Activated CD8-positive, alpha-beta memory T cell treated with anti-CD3 and anti-CD28 coated beads, Interleukin-2, amount 50 U/mL, for 1 hour (primary cell): ENCODE measurements around the gene ZGRF1.
"Not testable (repeated sequence)": the region's sequence is repeated elsewhere in the genome, so short reads cannot be mapped to it uniquely, and the experiment has no call there.

ENCODE experiments used
- DNase-seq: peaks from one replicate; pipeline ENCODE4 v3.0.0-alpha.2; 2020; ENCODE audit errors: extremely low read depth

ZGRF1 gene

DNA sequence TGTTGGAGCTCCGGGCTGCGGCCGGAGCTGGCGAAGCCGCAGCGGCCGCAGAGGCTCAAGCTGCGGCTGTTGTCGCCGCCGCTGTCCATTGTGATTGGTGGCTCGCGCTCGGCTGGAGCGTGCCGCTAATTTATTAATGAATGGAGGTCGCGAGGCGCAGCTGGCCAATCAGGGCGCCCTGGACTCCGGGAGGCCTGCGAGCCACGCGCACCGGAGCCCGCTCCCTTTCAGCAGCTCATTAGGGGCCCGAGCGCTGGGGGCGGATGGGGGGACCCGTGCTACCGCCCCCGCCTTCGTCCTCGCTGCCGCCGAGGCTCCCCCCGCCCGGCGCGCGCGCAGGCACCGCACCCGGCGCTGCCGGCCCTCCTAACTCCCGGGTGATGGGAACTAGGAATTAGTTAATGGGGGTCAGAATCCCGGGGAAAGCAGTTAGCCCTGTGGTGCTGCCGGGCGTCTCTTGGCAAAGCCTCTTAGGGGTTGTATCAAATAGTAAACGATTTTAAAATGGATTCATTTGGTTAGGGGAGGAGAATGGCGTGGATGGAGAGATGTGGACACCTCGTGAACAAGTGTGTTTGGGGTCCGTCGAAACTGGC, 120.1 kb downstream of the ZGRF1 start:
- no peak for DNase-seq

DNA sequence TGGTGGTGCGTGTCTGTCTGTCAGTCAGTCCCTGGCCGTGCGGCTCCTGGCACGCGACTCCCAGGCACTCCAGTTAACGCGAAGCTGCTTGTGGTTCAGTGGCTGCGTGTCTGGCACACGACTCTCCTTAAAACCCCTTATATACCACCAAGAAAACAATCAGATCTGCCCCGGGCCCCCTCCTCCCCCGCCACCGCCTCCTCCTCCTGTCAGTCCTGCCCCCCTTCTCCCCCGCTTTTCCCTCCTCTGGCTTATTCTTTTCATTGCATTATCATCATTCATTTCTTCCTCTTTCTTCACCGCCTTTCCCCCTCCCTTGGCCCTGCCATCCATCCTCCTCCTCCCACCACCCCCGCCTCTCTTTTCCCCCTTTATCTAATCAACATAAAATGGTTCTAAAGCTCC, 120.6 kb downstream of the ZGRF1 start, which contains the start of gene NEUROG2:
TSS of gene NEUROG2 (minus strand) at position 115 of the 405 bp plus-strand sequence. CDS start 705 bp downstream, outside the sequence.
- DNase-seq, result no peak

DNA sequence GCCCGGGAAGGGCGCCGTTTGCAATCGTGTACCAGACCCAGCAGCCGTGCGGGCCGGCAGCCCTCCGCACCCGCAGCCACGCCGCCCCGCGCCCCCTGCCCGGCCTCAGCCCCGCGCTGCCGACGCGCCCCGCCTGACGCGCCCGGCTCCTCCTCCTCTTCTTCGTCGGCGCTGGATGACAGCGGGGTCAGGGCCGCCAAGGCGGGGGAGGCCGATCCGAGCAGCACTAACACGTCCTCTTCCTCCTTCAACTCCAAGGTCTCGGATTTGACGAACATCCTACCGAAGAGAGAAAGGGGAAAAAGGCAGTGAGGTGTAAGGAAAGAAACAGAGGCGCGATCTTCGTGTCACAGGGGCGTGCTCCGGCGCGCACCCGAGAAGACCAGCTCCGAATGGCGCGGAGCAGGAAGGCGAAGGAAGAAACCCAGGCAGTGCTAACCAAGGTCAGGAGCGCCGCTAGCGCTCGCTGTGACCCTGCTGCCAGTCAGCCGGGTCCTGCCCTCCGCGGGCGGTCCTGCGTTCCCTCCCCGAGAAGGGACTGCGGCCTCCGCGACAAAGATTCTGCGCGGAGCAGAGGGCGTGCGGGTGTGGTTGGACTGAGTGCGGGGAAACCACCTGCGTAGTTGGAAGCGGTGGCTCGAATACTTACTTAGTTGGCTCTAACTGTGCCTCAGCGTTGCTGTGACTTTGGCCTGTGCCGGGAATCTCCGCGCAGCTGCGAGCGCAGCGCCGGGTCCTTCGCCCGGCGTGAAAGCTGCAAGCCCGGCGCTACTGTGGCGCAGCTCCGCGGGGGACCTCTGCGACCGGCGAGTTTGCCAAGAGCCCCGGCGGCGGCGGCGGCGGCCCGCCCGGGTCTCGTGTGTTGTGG, 121.3 kb downstream of the ZGRF1 start:
- no peak for DNase-seq

DNA sequence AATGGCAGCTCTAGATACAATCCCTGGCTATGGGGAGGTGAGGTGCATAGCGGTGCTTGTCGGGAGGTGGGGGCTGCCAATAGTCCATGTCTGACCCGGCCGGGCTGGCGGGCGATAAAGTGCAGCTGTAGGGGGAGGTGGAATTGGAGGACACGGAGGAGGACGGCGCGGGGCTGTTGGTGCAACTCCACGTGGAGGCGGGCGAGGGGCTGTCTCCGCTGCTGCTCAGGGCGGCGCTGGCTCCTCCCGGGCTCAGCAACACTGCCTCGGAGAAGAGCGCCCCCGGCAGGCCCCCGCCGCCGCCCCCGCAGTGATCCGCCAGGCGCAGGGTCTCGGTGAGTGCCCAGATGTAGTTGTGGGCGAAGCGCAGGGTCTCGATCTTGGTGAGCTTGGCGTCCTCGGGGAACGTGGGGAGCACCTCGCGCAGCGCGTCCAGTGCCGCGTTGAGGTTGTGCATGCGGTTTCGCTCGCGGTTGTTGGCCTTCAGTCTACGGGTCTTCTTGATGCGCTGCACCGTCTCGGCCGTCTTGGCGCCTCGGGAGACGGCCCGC, 122.0 kb downstream of the ZGRF1 start:
- no peak for DNase-seq

DNA sequence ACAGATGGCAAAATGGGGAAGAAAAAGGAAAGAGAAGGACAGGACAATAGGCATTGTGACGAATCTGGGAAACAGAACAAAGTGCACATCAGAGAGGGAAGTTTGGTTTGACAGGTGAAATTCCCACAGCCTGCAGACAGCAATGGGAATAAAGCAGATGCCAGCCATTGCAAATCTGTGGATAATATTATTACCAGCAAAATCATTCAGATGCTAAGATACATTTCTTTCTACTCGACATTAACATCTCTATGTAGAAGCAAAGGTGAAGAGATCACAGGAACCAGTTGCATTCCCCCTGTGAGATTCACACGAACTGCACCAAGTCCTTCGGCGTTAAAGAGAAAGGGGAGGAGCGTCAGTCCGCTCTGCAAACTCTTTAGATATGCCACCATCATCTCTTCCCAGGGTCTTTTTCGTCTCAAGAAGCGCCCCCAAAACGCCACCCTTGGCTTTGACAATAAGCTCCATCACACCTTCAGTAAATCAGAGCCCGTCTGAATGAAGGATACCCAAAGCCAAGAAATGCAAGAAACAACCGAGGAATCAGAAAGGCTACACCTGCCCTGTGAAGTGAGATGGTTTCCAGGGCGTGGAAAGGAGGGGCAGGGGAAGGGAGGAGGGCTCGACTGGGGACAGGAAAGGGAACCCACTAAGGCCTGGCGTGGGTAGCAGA, 122.6 kb downstream of the ZGRF1 start:
- DNase-seq, result no peak

DNA sequence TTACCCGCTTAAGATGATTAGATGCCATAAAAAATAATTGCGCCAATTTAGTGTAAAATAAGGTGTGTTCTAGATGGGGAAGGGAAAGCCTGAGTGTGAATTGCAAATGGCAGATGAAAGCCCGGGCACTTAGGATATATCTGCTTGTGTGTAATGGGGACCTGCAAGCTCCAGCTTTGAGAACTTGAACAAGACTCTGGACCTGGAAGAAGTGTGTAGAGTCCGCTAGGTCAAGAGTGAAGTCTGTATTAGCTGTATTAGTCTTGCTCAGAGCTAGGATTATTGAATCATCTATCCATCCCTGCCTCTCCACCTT, 124.9 kb downstream of the ZGRF1 start:
- DNase-seq, result no peak

DNA sequence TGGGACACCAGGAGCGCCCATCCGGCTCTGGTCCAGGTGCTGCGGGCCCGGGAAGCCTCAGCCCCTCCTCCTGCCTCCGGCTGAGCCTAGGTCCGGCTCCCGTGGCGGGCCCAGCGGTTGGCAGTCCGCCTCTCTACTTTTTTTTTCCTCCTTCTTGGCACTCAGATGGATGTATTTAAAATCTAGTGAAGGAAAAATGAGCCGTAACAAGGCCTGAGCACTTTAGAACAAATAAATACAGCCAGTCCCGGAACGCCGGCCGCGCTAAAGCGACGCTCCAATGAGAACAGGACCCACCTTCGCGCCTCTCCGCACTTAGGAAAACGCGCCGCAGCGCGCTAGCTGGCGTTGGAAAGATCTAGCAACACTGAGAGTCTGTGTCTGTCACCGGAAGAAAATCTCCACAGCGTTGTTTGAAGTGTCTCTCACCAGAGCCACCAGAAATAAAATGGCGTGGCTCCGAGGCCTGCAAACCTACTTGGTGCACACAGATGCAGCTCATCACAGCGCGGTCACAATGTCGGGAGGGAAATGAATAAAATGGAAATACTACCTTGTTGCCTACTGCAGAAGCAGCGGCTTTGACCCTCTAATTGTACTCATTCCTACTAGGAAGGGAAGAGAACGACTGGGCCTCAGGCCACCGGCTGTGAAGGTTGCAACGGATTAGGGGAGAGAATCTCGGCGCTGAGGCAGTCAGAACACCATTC, 125.5 kb downstream of the ZGRF1 start:
- no peak for DNase-seq

DNA sequence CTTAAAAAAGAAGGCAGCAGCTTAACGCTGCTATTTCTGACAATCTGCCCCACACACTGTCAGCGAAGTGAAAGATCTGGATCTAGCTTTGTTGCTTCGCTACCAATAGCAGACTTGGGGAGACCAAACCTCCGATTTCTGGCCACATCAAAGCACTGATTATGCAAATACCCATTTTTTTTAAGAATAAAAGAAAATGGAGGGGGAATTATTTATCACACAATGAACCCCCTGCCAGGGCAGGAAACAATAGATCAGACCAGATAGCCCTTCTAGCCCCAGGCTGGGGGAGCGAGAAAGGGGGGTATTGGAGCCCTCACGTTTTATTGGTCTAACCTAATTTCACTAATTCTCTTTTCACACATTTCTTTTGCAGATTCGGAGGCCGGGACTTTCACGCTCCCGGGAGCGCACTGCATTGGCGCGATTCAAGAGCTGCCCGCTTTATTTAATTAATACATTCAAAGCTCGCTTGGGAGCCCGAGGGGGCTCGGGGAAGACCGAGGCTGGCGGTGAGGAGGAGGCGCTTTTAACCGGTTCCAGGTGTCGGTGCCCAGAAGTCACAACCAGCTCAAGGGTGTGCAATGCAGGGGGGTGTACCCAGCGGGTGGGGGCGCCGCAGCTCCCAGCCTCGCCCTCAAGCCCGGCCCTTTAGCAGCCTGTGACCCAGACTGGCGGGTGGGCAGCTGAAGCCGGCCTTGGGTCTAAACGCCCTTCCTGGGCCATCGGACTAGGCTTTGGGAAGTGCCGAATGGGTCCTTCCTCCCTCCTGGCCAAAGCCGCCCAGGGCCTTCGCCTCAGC, 126.2 kb downstream of the ZGRF1 start:
- no peak for DNase-seq

DNA sequence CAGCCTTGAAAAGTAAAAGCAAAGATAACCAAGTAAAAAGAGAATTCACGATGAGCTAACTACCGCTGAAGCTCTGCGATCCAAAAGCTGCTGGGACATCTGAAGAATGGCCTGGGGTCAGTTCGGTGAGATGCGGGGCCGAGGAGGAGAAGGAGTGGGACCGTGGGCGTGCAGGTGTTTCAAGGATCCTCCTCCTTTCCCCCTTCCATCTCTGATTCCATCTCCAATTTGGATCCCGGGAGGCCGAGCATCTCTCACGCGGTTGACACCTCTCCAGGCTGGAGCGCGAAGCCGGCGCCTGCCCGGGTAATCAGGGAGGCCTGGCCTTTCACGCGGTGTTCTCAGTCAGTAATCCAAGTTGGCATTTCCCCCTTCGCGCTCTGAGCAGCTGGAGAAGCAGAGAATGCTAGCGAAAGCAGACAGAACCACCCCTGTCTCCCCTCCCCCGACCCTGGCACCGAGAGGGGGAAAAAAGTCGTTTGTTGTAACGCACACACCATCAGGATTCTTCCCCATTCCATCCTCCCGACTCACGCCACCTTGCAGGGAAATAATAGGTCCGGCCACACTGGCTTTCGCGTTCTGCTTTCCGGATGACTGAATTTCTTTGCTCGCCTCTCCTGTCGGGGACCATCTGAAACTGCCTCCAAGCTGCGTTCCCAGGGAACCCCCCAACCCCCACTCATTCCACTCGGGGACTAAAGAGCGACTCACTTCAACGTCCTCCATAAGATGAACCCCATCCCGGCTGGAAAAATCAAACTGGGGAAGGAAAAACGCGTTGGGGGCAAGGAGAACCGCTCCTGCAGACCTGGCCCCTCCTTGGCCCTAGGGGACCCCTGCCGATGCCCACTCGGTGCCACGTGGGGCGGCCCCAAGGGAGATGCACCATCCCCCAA, 127.2 kb downstream of the ZGRF1 start:
- no peak for DNase-seq

DNA sequence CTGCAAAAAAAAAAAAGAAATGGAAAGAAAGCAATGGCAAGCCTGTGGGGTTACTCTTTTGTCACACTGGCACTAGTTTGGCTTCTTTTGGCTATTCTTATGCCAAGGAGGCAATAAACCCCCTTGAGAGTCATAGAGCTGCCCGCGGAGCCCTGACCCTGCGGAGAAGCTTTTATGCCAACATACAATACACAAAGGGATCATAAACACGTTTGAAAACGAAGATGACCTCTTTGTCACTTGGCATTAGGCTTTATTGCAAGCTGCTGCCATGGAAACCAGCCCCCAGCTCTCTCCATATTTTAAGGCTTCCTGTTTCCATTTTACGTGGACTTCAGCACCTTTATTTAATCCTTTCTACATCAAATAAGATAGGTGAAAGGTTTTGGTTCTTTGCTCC, 128.4 kb downstream of the ZGRF1 start:
- DNase-seq, result no peak

DNA sequence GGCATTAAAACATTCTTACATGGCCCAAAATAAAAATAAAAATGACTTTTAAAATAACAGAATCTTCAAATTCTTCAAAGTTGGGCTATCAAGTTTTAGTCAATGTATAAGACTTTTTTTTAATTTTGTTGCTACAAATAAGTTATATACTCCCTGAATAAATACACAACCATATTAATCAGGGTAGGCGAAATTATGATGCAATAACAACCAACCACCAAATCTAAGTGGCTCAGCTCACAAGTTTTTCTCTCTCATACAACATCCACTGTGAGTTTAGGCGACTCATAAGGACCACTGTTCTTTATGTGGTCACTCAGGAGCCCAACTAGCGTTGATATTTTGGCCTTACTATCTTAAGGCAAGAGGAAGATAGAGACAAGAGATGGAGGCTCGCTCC, 131.9 kb downstream of the ZGRF1 start:
- DNase-seq, result no peak

DNA sequence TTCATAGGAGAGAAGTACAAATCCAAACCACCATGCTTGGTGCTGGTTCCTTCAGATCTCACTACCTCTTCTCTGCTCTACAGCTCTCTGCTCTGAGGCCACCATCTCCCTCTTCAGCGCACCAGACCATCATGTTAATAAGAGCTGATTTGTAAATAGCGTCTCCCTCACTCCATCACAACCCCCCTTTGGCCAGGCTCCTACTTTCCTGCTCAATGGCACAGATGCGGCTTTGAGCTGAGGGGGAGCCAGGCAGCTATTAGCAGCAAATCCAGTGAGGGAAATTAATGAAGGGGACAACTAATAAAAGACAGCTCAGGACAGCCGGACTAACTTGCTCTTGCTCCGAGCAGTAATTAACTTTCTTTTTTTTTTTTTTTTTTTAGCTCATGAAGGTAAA, 133.8 kb downstream of the ZGRF1 start:
- DNase-seq, result no peak

DNA sequence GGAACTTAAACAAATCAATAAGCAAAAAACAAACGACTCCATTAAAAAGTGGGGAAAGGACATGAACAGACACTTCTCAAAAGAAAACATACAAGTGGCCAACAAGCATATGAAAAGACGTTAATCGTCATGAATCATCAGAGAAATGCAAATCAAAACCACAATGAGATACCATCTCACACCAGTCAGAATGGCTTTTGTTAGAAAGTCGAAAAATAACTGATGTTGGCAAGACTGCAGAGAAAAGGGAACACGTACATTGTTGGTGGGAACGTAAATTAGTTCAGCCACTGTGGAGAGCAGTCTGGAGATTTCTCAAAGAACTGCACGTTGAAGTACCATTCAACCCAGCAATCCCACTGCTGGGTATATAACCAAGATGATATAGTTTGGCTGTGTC, 144.4 kb downstream of the ZGRF1 start:
- DNase-seq, result no peak

DNA sequence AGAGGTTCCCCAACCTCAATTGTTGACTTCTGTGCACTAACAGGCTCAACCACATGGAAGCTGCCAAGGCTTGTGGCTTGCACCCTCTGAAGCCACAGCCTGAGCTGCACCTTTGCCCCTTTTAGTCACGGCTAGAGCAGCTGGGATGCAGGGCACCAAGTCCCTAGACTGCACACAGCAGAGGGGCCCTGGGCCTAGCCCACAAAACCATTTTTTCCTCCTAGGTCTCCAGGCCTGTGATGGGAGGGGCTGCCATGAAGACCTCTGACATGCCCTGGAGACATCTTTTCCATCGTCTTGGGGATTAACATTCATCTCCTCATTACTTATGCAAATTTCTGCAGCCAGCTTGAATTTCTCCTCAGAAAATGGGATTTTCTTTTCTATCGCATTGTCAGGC, 145.9 kb downstream of the ZGRF1 start:
- not testable (repeated sequence) for DNase-seq
